Aorta (tissue), 5 donors: ENCODE results near the gene CDCA8. TPM values are rescaled to one million over a fixed set of nuclear protein-coding genes. Genes with fewer than 3 reads are reported as not detected.
A peak's percentile ranks its signal among the peaks of the same experiment; 100 is the strongest.

Experiments
- ATAC-seq: fragments of 200-7000 bp; cut with Tn5 transposase; one replicate; pipeline ENCODE4 v1.9.1; 2022; ENCODE audit warnings: moderate library complexity; ENCODE audit not compliant: low FRiP score
- DNase-seq, 2 donors: peaks; one replicate each; pipeline ENCODE4 v3.0.0-alpha.2; 2020
- H3K27ac ChIP-seq, 2 donors: one replicate each; pipeline ENCODE4 v1.5.1; 2013; ENCODE audit warnings: low read length in 2 of 2, mild to moderate bottlenecking in 2 of 2, moderate library complexity in 2 of 2, control low read depth in 1 of 2, inconsistent platforms in 1 of 2, low read depth in 1 of 2
- H3K27me3 ChIP-seq, 2 donors: one replicate each; pipeline ENCODE4 v1.6.1; 2013; ENCODE audit warnings: control low read depth in 1 of 2, low read length in 1 of 2, mild to moderate bottlenecking in 1 of 2, moderate library complexity in 1 of 2; ENCODE audit not compliant: insufficient read depth in 2 of 2, control insufficient read depth in 1 of 2
- H3K36me3 ChIP-seq, 2 donors: one replicate each; pipeline ENCODE4 v1.6.1; 2013; ENCODE audit warnings: control low read depth in 1 of 2, low read length in 1 of 2, mild to moderate bottlenecking in 1 of 2; ENCODE audit not compliant: insufficient read depth in 2 of 2, control insufficient read depth in 1 of 2
- H3K4me1 ChIP-seq, 2 donors: one replicate each; pipeline ENCODE4 v1.6.1; 2013; ENCODE audit warnings: low read length in 2 of 2, control low read depth in 1 of 2, mild to moderate bottlenecking in 1 of 2, moderate library complexity in 1 of 2; ENCODE audit not compliant: insufficient read depth in 2 of 2, control insufficient read depth in 1 of 2
- H3K4me3 ChIP-seq, 2 donors: one replicate each; pipeline ENCODE4 v1.5.1; 2013; ENCODE audit warnings: low read length in 2 of 2, control low read depth in 1 of 2, mild to moderate bottlenecking in 1 of 2
- H3K9me3 ChIP-seq: one replicate; pipeline ENCODE4 v1.6.1; 2013; ENCODE audit warnings: mild to moderate bottlenecking, low read length; ENCODE audit not compliant: control insufficient read depth
- WGBS, 2 donors: extraction: QIAGEN DNeasy Blood & Tissue Kit; methylation state at CpG; one replicate each; pipeline ENCODE4 v1.1.7; 2013; 5-methylcytosine and 5-hydroxymethylcytosine counted together
- intact Hi-C, 2 donors: fragments of 100-400 bp; cut with DNase I; formaldehyde crosslinking; loops; one replicate each; pipeline versions ENCODE4 v1.14.2 to v1.15.0; 2022
- polyA plus RNA-seq, 2 donors: library from polyadenylated mRNA; stranded (reverse); fragments of 200-250 nt; gene quantifications; one replicate each; pipeline ENCODE4 v1.2.3, GENCODE V29; 2013
- total RNA-seq, 2 donors: library from RNA; stranded (reverse); fragmentation: NEBNext Ultra II Directional; extraction: Animal tissue kit (Norgen Biotek cat#: 25700); gene quantifications; one replicate each; pipeline ENCODE4 v1.2.1, GENCODE V29; 2021
- donor health status: healthy with polysubstance abuse.
- donor health status: Bipolar disorder and iron deficiency.
- donor health status: DM: no; HTN: no; CAD: no.
- donor health status: DM: no; HTN: no; CAD: no.
- donor health status: DM: yes; HTN: yes; CAD: no.

The CDCA8 gene
- total and polyA plus RNA-seq, 4 donors = 0.56 to 1.2 (median 0.80) TPM

GRCh38 chr1:37752213-37752582 lies 59.9 kb downstream of the CDCA8 start:
- Histone ChIP-seq H3K4me3 (no peak overlapping the region), H3K27ac (no peak overlapping the region), H3K4me1 (no peaks in the 10 kb centered on the region), H3K27me3 (peaks cover 0 to 2% of the 10 kb centered on the region in 2 donors), H3K9me3 (peaks cover 1% of the 10 kb centered on the region), H3K36me3 (no peaks in the 10 kb centered on the region)
- DNase-seq = no peak
- WGBS, 2 donors = 18 to 22% methylated on average over 11 of the region's 11 CpGs
- ATAC-seq = no peak
- intact Hi-C loops = no loop called here

GRCh38 chr1:37752583-37753471 lies 60.5 kb downstream of the CDCA8 start:
- ATAC-seq (no peak), DNase-seq (no peak)
- Histone ChIP-seq H3K27me3 (peaks cover 0 to 2% of the 10 kb centered on the region in 2 donors), H3K4me1 (no peaks in the 10 kb centered on the region), H3K9me3 (no peaks in the 10 kb centered on the region), H3K4me3 (peak overlapping the region in 1 of 2 donors; percentile 23), H3K36me3 (no peaks in the 10 kb centered on the region), H3K27ac (no peak overlapping the region)
- 1% methylated on average over 58 to 105 of the region's 105 CpGs for WGBS, 2 donors
- intact Hi-C loops = no loop called here

DNA sequence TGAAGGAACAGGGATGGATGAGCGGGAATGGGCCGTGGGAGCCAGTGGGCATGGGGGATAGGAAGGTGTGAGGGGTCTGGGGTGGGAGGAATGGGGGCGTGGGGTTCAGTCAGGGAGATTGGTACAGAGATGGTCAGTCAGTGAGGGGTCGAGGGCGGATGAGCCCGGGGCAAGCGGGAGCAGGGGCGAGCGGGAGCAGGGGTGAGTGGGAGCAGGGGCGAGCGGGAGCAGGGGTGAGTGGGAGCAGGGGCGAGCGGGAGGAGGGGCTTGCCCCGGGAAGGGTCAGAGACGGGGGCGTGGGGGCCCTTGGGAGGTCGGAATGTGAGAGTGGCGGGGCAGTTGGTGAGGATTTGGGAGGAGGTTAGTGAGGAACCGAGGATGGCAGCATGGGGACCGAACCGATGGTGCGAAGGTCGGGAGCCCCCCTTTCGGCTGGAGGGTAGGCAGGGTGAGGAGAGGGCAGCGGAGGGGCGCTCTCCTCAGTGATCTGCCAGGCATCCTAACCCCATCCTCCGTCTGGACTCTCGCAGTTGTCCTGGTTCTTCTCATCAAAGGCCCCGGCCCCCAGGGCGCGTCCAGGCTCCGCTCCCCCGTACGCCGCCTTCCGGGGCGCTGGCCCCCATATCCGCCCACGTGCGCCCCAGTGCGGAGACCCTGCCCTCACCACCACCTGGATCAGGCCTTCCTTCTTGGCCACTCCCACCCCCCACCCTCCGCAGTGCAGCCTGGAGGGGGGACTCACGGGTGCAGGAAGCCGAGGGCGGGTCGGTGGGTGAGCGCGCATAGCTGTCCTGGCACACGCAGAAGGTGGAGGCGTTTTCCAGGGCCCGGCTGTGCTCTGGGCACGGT lies 61.4 kb downstream of the CDCA8 start:
- H3K4me3 ChIP-seq = no peak overlapping the region
- no peaks in the 10 kb centered on the region for H3K9me3 ChIP-seq
- peaks cover 0 to 2% of the 10 kb centered on the region in 2 donors for H3K27me3 ChIP-seq
- no peak for ATAC-seq
- H3K27ac ChIP-seq = no peak overlapping the region
- H3K36me3 ChIP-seq = no peaks in the 10 kb centered on the region
- intact Hi-C loops = no loop called here
- no peaks in the 10 kb centered on the region for H3K4me1 ChIP-seq
- no peak for DNase-seq
- 2 to 4% methylated on average over 50 to 52 of the region's 52 CpGs for WGBS, 2 donors

- no peaks in the 10 kb centered on the region for H3K9me3 ChIP-seq
- WGBS, 2 donors = 54 to 68% methylated on average over 1 of the region's 1 CpG
- no peak overlapping the region for H3K4me3 ChIP-seq
- DNase-seq (no peak), ATAC-seq (no peak)
- intact Hi-C loops = no loop called here
- H3K27ac ChIP-seq = no peak overlapping the region
- H3K36me3 ChIP-seq = no peaks in the 10 kb centered on the region
- H3K27me3 ChIP-seq = peaks cover 0 to 2% of the 10 kb centered on the region in 2 donors
- H3K4me1 ChIP-seq = no peaks in the 10 kb centered on the region
Observed at GRCh38 chr1:37755290-37755689, 63.0 kb downstream of the CDCA8 start.

GRCh38 chr1:37755951-37756560 lies 63.7 kb downstream of the CDCA8 start:
- no peaks in the 10 kb centered on the region for H3K9me3 ChIP-seq
- H3K27me3 ChIP-seq = peaks cover 0 to 2% of the 10 kb centered on the region in 2 donors
- DNase-seq = no peak
- 58 to 60% methylated on average over 4 of the region's 4 CpGs for WGBS, 2 donors
- no peaks in the 10 kb centered on the region for H3K36me3 ChIP-seq
- H3K27ac ChIP-seq = no peak overlapping the region
- intact Hi-C loops = no loop called here
- H3K4me3 ChIP-seq = no peak overlapping the region
- no peak for ATAC-seq
- no peaks in the 10 kb centered on the region for H3K4me1 ChIP-seq

Other genes starting within 250 kb of the CDCA8 start
- 10 to 100 TPM in 1 of 2 donors, 1 to 10 TPM in 1; 9.0 to 26.5 TPM for gene ZC3H12A, start 217.9 kb upstream of the CDCA8 start, total RNA-seq
- gene ZC3H12A, start 217.9 kb upstream of the CDCA8 start, polyA plus RNA-seq = 10 to 100 TPM in 1 of 2 donors, 1 to 10 TPM in 1; 3.8 to 14.2 TPM
- gene MEAF6, start 177.8 kb upstream of the CDCA8 start, total RNA-seq = 10 to 100 TPM; 42.4 to 50.1 TPM
- 10 to 100 TPM; 50.7 to 54.1 TPM for gene MEAF6, start 177.8 kb upstream of the CDCA8 start, polyA plus RNA-seq
- 10 to 100 TPM; 16.0 to 20.3 TPM for gene SNIP1, start 138.2 kb upstream of the CDCA8 start, total RNA-seq
- 1 to 10 TPM; 4.8 to 6.1 TPM for gene SNIP1, start 138.2 kb upstream of the CDCA8 start, polyA plus RNA-seq
- gene DNALI1, start 135.6 kb upstream of the CDCA8 start, total RNA-seq = 1 to 10 TPM; 5.1 to 6.2 TPM
- 10 to 100 TPM in 1 of 2 donors, 1 to 10 TPM in 1; 6.9 to 21.2 TPM for gene DNALI1, start 135.6 kb upstream of the CDCA8 start, polyA plus RNA-seq
- gene GNL2, start 96.6 kb upstream of the CDCA8 start, total RNA-seq = 10 to 100 TPM; 33.9 to 43.4 TPM
- gene GNL2, start 96.6 kb upstream of the CDCA8 start, polyA plus RNA-seq = 10 to 100 TPM; 38.3 to 47.4 TPM
- gene RSPO1, start 57.6 kb upstream of the CDCA8 start, total RNA-seq = 1 to 10 TPM in 1 of 2 donors, not detected in 1; 1.2 TPM
- gene RSPO1, start 57.6 kb upstream of the CDCA8 start, polyA plus RNA-seq = under 1 TPM in 1 of 2 donors, not detected in 1; 0.63 TPM
- gene EPHA10, start 72.6 kb downstream of the CDCA8 start, total RNA-seq = under 1 TPM in 1 of 2 donors, not detected in 1; 0.12 TPM
- under 1 TPM; 0.05 to 0.25 TPM for gene EPHA10, start 72.6 kb downstream of the CDCA8 start, polyA plus RNA-seq
- 1 to 10 TPM; 1.2 to 1.9 TPM for gene MANEAL, start 101.3 kb downstream of the CDCA8 start, total RNA-seq
- gene MANEAL, start 101.3 kb downstream of the CDCA8 start, polyA plus RNA-seq = 1 to 10 TPM in 1 of 2 donors, under 1 TPM in 1; 0.75 to 2.3 TPM
- 10 to 100 TPM; 34.0 to 35.0 TPM for gene C1orf122, start 115.3 kb downstream of the CDCA8 start, total RNA-seq
- 100 to 1,000 TPM in 1 of 2 donors, 10 to 100 TPM in 1; 75.7 to 118 TPM for gene C1orf122, start 115.3 kb downstream of the CDCA8 start, polyA plus RNA-seq
- gene YRDC, start 115.7 kb downstream of the CDCA8 start, total RNA-seq = 10 to 100 TPM; 10.2 to 12.2 TPM
- 10 to 100 TPM in 1 of 2 donors, 1 to 10 TPM in 1; 8.5 to 11.1 TPM for gene YRDC, start 115.7 kb downstream of the CDCA8 start, polyA plus RNA-seq
- gene MTF1, start 167.1 kb downstream of the CDCA8 start, total RNA-seq = 10 to 100 TPM; 21.0 to 23.5 TPM
- gene MTF1, start 167.1 kb downstream of the CDCA8 start, polyA plus RNA-seq = 1 to 10 TPM; 2.1 to 2.8 TPM